HG02588 (cell line): ENCODE results near the gene FSD1.
"Not testable (repeated sequence)": the region's sequence is repeated elsewhere in the genome, so short reads cannot be mapped to it uniquely, and the experiment has no call there.

Source experiments
- ATAC-seq: cut with Tn5 transposase; IDR thresholded peaks from one replicate; pipeline ENCODE4 v1.9.1; 2021; ENCODE audit warnings: mild to moderate bottlenecking, moderate library complexity; ENCODE audit not compliant: unreplicated experiment

The FSD1 gene

GRCh38 chr19:4304538-4305256 lies at the start of gene FSD1:
Gene FSD1 (plus strand): TSS chr19:4304598. CDS start chr19:4304747, 149 bp downstream.
- ATAC-seq, result no peak

GRCh38 chr19:4256563-4256962 lies 47.8 kb upstream of the FSD1 start:
- ATAC-seq, result no peak

- no peak for ATAC-seq
Observed at GRCh38 chr19:4257025-4257424, 47.4 kb upstream of the FSD1 start.

GRCh38 chr19:4258181-4258580 lies 46.2 kb upstream of the FSD1 start:
- no peak for ATAC-seq

GRCh38 chr19:4260613-4261191 lies 43.7 kb upstream of the FSD1 start:
- ATAC-seq, result no peak

- no peak for ATAC-seq
Observed at GRCh38 chr19:4264812-4265211, 39.6 kb upstream of the FSD1 start.

GRCh38 chr19:4266253-4267000 lies 38.0 kb upstream of the FSD1 start:
- ATAC-seq, result no peak

GRCh38 chr19:4267101-4267900 lies 37.1 kb upstream of the FSD1 start:
- ATAC-seq, result no peak

GRCh38 chr19:4267901-4268815 lies 36.2 kb upstream of the FSD1 start:
- no peak for ATAC-seq

GRCh38 chr19:4268816-4269430 lies 35.5 kb upstream of the FSD1 start:
- ATAC-seq, result no peak

- no peak for ATAC-seq
Observed at GRCh38 chr19:4272894-4273293, 31.5 kb upstream of the FSD1 start.

- not testable (repeated sequence) for ATAC-seq
Observed at GRCh38 chr19:4274321-4274686, 30.1 kb upstream of the FSD1 start.

GRCh38 chr19:4277191-4277696 lies 27.2 kb upstream of the FSD1 start:
- ATAC-seq, result no peak

- ATAC-seq, result no peak
Observed at GRCh38 chr19:4278010-4278409, 26.4 kb upstream of the FSD1 start.

GRCh38 chr19:4278419-4279266 lies 25.8 kb upstream of the FSD1 start, which contains the start of gene SHD:
Gene SHD (plus strand): TSS chr19:4279266. CDS start chr19:4280064, 798 bp downstream.
- ATAC-seq, result no peak

- ATAC-seq, result no peak
Observed at GRCh38 chr19:4279267-4279529, 25.2 kb upstream of the FSD1 start.

- ATAC-seq, result no peak
Observed at GRCh38 chr19:4279530-4280422, 24.6 kb upstream of the FSD1 start.
